ENCODE results near the gene EMC8.

DNA sequence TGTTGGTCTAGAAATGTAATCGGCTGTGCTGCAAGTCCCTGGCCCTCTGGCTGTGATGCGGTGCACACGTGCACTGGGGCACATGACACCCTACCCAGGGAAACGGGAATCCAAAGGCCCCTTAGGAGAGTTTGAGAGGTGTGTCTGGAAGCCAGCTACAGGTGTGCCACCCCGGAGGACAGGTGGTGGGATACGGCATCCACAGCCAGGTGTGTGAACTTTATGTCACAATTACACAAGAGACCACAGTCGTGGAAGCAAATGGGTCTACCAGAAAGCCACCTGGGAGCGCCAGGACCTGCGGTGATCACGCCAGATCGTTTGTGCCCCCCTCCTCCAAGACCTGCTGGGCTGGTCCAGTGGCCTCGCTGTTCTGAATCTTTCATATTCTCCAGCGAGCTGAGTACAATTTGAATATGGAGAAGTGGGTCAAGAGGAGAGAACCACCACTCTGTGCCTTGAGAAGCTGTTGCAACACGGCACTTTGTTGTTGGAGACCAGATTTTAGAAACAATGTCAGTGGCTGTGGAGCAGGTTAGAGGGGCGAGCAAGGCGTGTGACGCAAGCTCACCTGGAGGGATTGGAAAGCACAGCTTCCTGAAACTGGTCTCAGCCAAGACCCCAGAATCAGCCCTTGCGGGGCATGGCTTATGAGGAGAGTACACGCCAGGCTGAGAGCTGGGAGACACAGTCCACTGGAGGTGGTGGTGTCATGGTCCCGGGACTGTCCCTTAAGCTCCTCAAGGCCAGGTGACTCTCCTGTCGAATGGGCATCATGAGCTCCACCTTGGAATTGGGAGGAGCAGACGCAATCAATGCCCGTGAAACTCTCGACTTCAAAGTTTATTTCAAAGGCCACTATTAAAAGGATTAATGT is 37.6 kb upstream of the EMC8 start:
- TF ChIP-seq, protein P1, sequence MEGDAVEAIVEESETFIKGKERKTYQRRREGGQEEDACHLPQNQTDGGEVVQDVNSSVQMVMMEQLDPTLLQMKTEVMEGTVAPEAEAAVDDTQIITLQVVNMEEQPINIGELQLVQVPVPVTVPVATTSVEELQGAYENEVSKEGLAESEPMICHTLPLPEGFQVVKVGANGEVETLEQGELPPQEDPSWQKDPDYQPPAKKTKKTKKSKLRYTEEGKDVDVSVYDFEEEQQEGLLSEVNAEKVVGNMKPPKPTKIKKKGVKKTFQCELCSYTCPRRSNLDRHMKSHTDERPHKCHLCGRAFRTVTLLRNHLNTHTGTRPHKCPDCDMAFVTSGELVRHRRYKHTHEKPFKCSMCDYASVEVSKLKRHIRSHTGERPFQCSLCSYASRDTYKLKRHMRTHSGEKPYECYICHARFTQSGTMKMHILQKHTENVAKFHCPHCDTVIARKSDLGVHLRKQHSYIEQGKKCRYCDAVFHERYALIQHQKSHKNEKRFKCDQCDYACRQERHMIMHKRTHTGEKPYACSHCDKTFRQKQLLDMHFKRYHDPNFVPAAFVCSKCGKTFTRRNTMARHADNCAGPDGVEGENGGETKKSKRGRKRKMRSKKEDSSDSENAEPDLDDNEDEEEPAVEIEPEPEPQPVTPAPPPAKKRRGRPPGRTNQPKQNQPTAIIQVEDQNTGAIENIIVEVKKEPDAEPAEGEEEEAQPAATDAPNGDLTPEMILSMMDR (conservative IDR thresholded peaks at IDR 0.05; ENCODE audit: low read length), result no peak
- no peak for TF ChIP-seq EZH2phosphoT487 (IDR thresholded peaks at IDR 0.05; ENCODE audit: borderline replicate concordance)
